Heart right ventricle (tissue), 16 donors: Measurements from ENCODE around the gene KCNMA1. TPM values are rescaled to one million over a fixed set of nuclear protein-coding genes. Genes with fewer than 3 reads are reported as not detected.
A peak's percentile ranks its signal among the peaks of the same experiment; 100 is the strongest.

ENCODE experiments used
- ATAC-seq, 8 donors: fragments of 200-7000 bp; cut with Tn5 transposase; one replicate each; pipeline ENCODE4 v1.9.1; 2020; ENCODE audit warnings: mild to moderate bottlenecking in 8 of 8, moderate library complexity in 8 of 8, moderate number of reproducible peaks in 1 of 8
- DNase-seq, 2 donors: peaks; one replicate each; pipeline ENCODE4 v3.0.0-alpha.2; 2020
- H3K27ac ChIP-seq, 10 donors: fragments of 200-600 bp; sonication (generic) in 2 of 10; one replicate each; pipeline versions ENCODE4 v1.5.0 to v1.8.0; 2020 to 2022; ENCODE audit warnings: mild to moderate bottlenecking in 3 of 10
- H3K27me3 ChIP-seq, 7 donors: fragments of 200-600 bp; one replicate each; pipeline ENCODE4 v1.8.0; 2021 to 2022; ENCODE audit warnings: mild to moderate bottlenecking in 2 of 7
- H3K36me3 ChIP-seq, 9 donors: fragments of 200-600 bp; sonication (generic) in 1 of 9; one replicate each; pipeline versions ENCODE4 v1.5.0 to v1.8.0; 2020 to 2022; ENCODE audit warnings: mild to moderate bottlenecking in 2 of 9
- H3K4me1 ChIP-seq, 9 donors: fragments of 200-600 bp; sonication (generic) in 1 of 9; one replicate each; pipeline versions ENCODE4 v1.5.0 to v1.8.0; 2020 to 2022; ENCODE audit warnings: mild to moderate bottlenecking in 4 of 9
- H3K4me3 ChIP-seq, 10 donors: fragments of 200-600 bp; sonication (generic) in 2 of 10; one replicate each; pipeline versions ENCODE4 v1.5.0 to v1.8.0; 2020 to 2022; ENCODE audit warnings: mild to moderate bottlenecking in 7 of 10, moderate library complexity in 2 of 10
- H3K9me3 ChIP-seq, 11 donors: fragments of 200-600 bp in 10 of 11; sonication (generic) in 2 of 11; one replicate each; pipeline versions ENCODE4 v1.5.0 to v1.8.0; 2013 to 2022; ENCODE audit warnings: mild to moderate bottlenecking in 2 of 11, control low read depth in 1 of 11, moderate library complexity in 1 of 11
- WGBS, 2 donors: extraction: QIAGEN DNeasy Blood & Tissue Kit; methylation state at CpG; one replicate each; pipeline ENCODE4 v1.1.7; 2013; ENCODE audit warnings: inconsistent platforms in 1 of 2; 5-methylcytosine and 5-hydroxymethylcytosine counted together
- intact Hi-C, 10 donors: fragments of 100-400 bp; cut with DNase I; formaldehyde crosslinking; loops; one replicate each; pipeline versions ENCODE4 v1.11.1 to v1.14.2; 2022
- polyA plus RNA-seq, 2 donors: library from polyadenylated mRNA; stranded (reverse); fragments of 200-250 nt; gene quantifications; one replicate each; pipeline ENCODE4 v1.2.3, GENCODE V29; 2013
- total RNA-seq, 10 donors: library from RNA; stranded (reverse); fragmentation: NEBNext Ultra II Directional in 3 of 10; extraction: Animal tissue kit (Norgen Biotek cat#: 25700) in 3 of 10; gene quantifications; one replicate each; pipeline versions ENCODE4 v1.2.1 to v1.2.4, GENCODE V29; 2021 to 2023
- TF ChIP-seq, protein P1 (sequence below), 9 donors: fragments of 200-600 bp; sonication (generic) in 2 of 9; IDR thresholded peaks; one replicate each; pipeline versions ENCODE4 v1.5.0 to v1.8.0; 2021 to 2022; ENCODE audit warnings: antibody characterized with exemption in 9 of 9, mild to moderate bottlenecking in 5 of 9, moderate library complexity in 1 of 9
- donor health status: Arrhythmogenic right ventricular cardiomyopathy.
- donor health status: ischemic (EF 13 %, LVEDD 7.1; RV severe dilation, severe dysfunction).
- donor health status: healthy with polysubstance abuse.
- donor health status: DM: no; HTN: yes; CAD: no.
- donor health status: DM: no; HTN: no; CAD: no.
- donor health status: ischemic (EF 25% LVEDD 6.9; RV normal size, moderate dysfunction).
- donor health status: ischemic (EF 25% LVEDD 5.7; RV mildly dilated, moderate dysfunction).
- donor health status: healthy.
- donor health status: DM: yes; HTN: yes; CAD: no.
- donor health status: Ischemic cardiomyopathy.
- donor health status: ischemic (EF 35%, LVEDD 5.7; RV mildly dilated, moderate dysfunction).
- donor health status: nonischemic (EF 11% LVEDD 7.7; RV severe dilation, severe dysfunction).
- donor health status: DM: yes; HTN: yes; CAD: no.
- donor health status: PGD.
- donor health status: ischemic (EF 29% LVEDD 5.4; RV normal size, mild dysfunction).
- donor health status: nonischemic (EF 23%, LVEDD 6.1; RV moderate dilation, normal function).

KCNMA1 gene
- total and polyA plus RNA-seq, 12 donors = 0.59 to 5.3 (median 1.6) TPM

GRCh38 chr10:77038407-77038806 lies 599.2 kb downstream of the KCNMA1 start:
- Histone ChIP-seq H3K36me3 (no peaks in the 10 kb centered on the region), H3K27me3 (peaks cover 0 to 26% (median 8%) of the 10 kb centered on the region in 7 donors), H3K4me1 (peaks cover 0 to 8% (median 0%) of the 10 kb centered on the region in 9 donors), H3K27ac (no peak overlapping the region), H3K4me3 (no peak overlapping the region), H3K9me3 (no peaks in the 10 kb centered on the region)
- 83 to 87% methylated on average over 4 of the region's 4 CpGs for WGBS, 2 donors
- intact Hi-C loops = loop anchor here in 1 of 10 donors (5.0 kb wide), 1 partner anchor 74 kb away; no protein-coding TSS in a partner anchor
- ATAC-seq (no peak), DNase-seq (no peak)
- TF ChIP-seq, protein P1, sequence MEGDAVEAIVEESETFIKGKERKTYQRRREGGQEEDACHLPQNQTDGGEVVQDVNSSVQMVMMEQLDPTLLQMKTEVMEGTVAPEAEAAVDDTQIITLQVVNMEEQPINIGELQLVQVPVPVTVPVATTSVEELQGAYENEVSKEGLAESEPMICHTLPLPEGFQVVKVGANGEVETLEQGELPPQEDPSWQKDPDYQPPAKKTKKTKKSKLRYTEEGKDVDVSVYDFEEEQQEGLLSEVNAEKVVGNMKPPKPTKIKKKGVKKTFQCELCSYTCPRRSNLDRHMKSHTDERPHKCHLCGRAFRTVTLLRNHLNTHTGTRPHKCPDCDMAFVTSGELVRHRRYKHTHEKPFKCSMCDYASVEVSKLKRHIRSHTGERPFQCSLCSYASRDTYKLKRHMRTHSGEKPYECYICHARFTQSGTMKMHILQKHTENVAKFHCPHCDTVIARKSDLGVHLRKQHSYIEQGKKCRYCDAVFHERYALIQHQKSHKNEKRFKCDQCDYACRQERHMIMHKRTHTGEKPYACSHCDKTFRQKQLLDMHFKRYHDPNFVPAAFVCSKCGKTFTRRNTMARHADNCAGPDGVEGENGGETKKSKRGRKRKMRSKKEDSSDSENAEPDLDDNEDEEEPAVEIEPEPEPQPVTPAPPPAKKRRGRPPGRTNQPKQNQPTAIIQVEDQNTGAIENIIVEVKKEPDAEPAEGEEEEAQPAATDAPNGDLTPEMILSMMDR (IDR thresholded peaks at IDR 0.05) = no peak

GRCh38 chr10:77037735-77038403 lies 599.7 kb downstream of the KCNMA1 start:
- intact Hi-C loops = loop anchor here in 1 of 10 donors (5.0 kb wide), 1 partner anchor 74 kb away; no protein-coding TSS in a partner anchor
- H3K27ac ChIP-seq = no peak overlapping the region
- no peak overlapping the region for H3K4me3 ChIP-seq
- H3K4me1 ChIP-seq = peaks cover 0 to 8% (median 0%) of the 10 kb centered on the region in 9 donors
- H3K36me3 ChIP-seq = no peaks in the 10 kb centered on the region
- no peaks in the 10 kb centered on the region for H3K9me3 ChIP-seq
- TF ChIP-seq, protein P1 (IDR thresholded peaks at IDR 0.05) = no peak
- H3K27me3 ChIP-seq = peaks cover 0 to 29% (median 8%) of the 10 kb centered on the region in 7 donors
- ATAC-seq (no peak), DNase-seq (no peak)
- 73 to 81% methylated on average over 8 of the region's 8 CpGs for WGBS, 2 donors

DNA sequence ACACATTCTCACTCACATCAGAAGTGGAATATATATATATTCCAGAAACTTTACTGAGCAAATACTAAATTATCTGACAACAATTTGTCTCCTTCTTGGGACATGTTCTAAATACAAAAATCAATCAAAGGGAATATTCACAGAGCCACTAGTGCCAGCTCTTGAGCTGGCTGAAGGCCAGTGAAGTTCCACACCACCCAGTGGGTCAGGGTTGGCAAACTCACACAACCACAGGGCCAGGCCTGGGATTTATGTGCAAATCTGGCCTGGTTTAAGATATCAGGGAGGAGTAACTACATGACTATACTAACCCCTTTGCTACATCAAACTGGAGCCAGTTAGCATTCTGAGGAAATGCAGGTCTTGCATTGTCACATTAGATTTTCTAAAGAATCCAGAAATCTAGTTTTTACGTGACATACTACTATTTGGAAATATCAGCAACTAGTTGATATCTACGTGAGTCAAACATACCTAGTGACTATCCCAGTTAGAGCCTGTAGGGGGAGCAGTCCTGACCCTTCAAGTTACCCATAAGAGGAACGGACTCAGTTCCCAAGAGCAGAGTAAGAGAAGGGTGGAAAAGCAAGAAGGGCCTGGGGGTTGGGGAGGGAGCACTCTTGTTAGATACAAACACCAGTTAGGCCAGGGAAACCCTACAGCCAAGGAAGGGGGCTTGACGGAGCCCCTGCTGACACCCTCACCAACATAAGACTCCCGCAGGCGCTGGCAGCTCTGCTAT lies 600.4 kb downstream of the KCNMA1 start:
- no peak overlapping the region for H3K4me3 ChIP-seq
- H3K4me1 ChIP-seq = peaks cover 0 to 13% (median 0%) of the 10 kb centered on the region in 9 donors
- H3K9me3 ChIP-seq = no peaks in the 10 kb centered on the region
- DNase-seq = no peak
- TF ChIP-seq, protein P1 (IDR thresholded peaks at IDR 0.05) = peak in 7 of 9 donors; percentile 32 to 54 (median 44)
- no peak overlapping the region for H3K27ac ChIP-seq
- WGBS, 2 donors = 64 to 71% methylated on average over 6 of the region's 6 CpGs
- H3K27me3 ChIP-seq = peaks cover 0 to 29% (median 8%) of the 10 kb centered on the region in 7 donors
- no peak for ATAC-seq
- no peaks in the 10 kb centered on the region for H3K36me3 ChIP-seq
- intact Hi-C loops = loop anchor here in 1 of 10 donors (5.0 kb wide), 1 partner anchor 75 kb away; no protein-coding TSS in a partner anchor

- Histone ChIP-seq H3K4me1 (peaks cover 0 to 14% (median 0%) of the 10 kb centered on the region in 9 donors), H3K4me3 (no peak overlapping the region), H3K36me3 (no peaks in the 10 kb centered on the region), H3K9me3 (no peaks in the 10 kb centered on the region), H3K27me3 (peaks cover 0 to 29% (median 8%) of the 10 kb centered on the region in 7 donors), H3K27ac (no peak overlapping the region)
- intact Hi-C loops = loop anchor here in 1 of 10 donors (5.0 kb wide), 1 partner anchor 76 kb away; no protein-coding TSS in a partner anchor
- WGBS, 2 donors = 86 to 89% methylated on average over 4 of the region's 4 CpGs
- TF ChIP-seq, protein P1 (IDR thresholded peaks at IDR 0.05) = no peak
- DNase-seq = no peak
- no peak for ATAC-seq
Observed at GRCh38 chr10:77036276-77036675, 601.3 kb downstream of the KCNMA1 start.
